Measurements from ENCODE around the gene AHDC1. TPM values are rescaled to one million over a fixed set of nuclear protein-coding genes. Genes with fewer than 3 reads are reported as not detected.

The AHDC1 gene
- total RNA-seq, 2 experiments from 2014 or later, result 6.5 to 13.8 TPM

- Histone ChIP-seq H3K27ac (ENCODE audit: low read depth, low read length, poor library complexity, severe bottlenecking) (peak overlapping the region; percentile 56), H3K4me3 (ENCODE audit: low read depth, low read length, poor library complexity, severe bottlenecking) (peak overlapping the region; percentile 41), H4K20me1 (ENCODE audit: insufficient read depth, low read length) (no peaks in the 10 kb centered on the region), H3K9me2 (ENCODE audit: insufficient read depth, low read length) (no peaks in the 10 kb centered on the region), H2AFZ (ENCODE audit: low read length) (peak overlapping the region; percentile 65; the same call in 1 of the 2 replicates), H3K4me2 (ENCODE audit: low read length) (peak overlapping the region; percentile 69), H3K4me1 (ENCODE audit: insufficient read depth, low read length, poor library complexity, severe bottlenecking) (peaks cover 77% of the 10 kb centered on the region), H3K36me3 (ENCODE audit: insufficient read depth, low read length) (no peaks in the 10 kb centered on the region), H3K9me3 (ENCODE audit: low read length) (no peaks in the 10 kb centered on the region), H3K79me2 (ENCODE audit: insufficient read depth, low read depth, low read length) (no peaks in the 10 kb centered on the region)
- intact Hi-C loops (cut with micrococcal nuclease; ENCODE audit: unreplicated experiment), result no loop called here
- TF ChIP-seq CTCF (conservative IDR thresholded peaks at IDR 0.05; ENCODE audit: low read length) (no peak), EZH2phosphoT487 (IDR thresholded peaks at IDR 0.05; ENCODE audit: borderline replicate concordance, low read depth, low read length) (no peak)
- BruUV-seq (replicated peaks), result no TSS peak
- DNase-seq (ENCODE audit: low spot score), result peak; percentile 88
- ChIA-PET CTCF (ENCODE audit: unreplicated experiment) (no interaction called here), POLR2A (interaction anchor here (1.0 kb wide), 1 partner anchor 36 kb away, joined by 3 read pairs; no protein-coding TSS in a partner anchor)
Measured at GRCh38 chr1:27624467-27625178, 20.7 kb upstream of the AHDC1 start.

- H3K36me3 ChIP-seq (ENCODE audit: insufficient read depth, low read length), result no peaks in the 10 kb centered on the region
- no peak overlapping the region for H3K4me3 ChIP-seq (ENCODE audit: low read depth, low read length, poor library complexity, severe bottlenecking)
- H3K9me3 ChIP-seq (ENCODE audit: low read length), result no peaks in the 10 kb centered on the region
- H3K4me1 ChIP-seq (ENCODE audit: insufficient read depth, low read length, poor library complexity, severe bottlenecking), result peaks cover 69% of the 10 kb centered on the region
- no peak for DNase-seq (ENCODE audit: low spot score)
- peak overlapping the region; percentile 69; the same call in 1 of the 2 replicates for H3K4me2 ChIP-seq (ENCODE audit: low read length)
- no peak overlapping the region for H3K27ac ChIP-seq (ENCODE audit: low read depth, low read length, poor library complexity, severe bottlenecking)
- BruUV-seq (replicated peaks), result no TSS peak
- TF ChIP-seq EZH2phosphoT487 (IDR thresholded peaks at IDR 0.05; ENCODE audit: borderline replicate concordance, low read depth, low read length) (no peak), CTCF (conservative IDR thresholded peaks at IDR 0.05; ENCODE audit: low read length) (no peak)
- H2AFZ ChIP-seq (ENCODE audit: low read length), result no peak overlapping the region; the same call in 1 of the 2 replicates
- ChIA-PET POLR2A (interaction anchor here (0.7 to 1.0 kb wide), 4 partner anchors 15 to 216 kb away, joined by 3 read pairs; no protein-coding TSS in a partner anchor), CTCF (ENCODE audit: unreplicated experiment) (no interaction called here)
- intact Hi-C loops (cut with micrococcal nuclease; ENCODE audit: unreplicated experiment), result no loop called here
- no peaks in the 10 kb centered on the region for H3K79me2 ChIP-seq (ENCODE audit: insufficient read depth, low read depth, low read length)
- no peaks in the 10 kb centered on the region for H4K20me1 ChIP-seq (ENCODE audit: insufficient read depth, low read length)
- no peaks in the 10 kb centered on the region for H3K9me2 ChIP-seq (ENCODE audit: insufficient read depth, low read length)
Measured at GRCh38 chr1:27623327-27624212, 19.6 kb upstream of the AHDC1 start.
